Activated naive CD4-positive, alpha-beta T cell treated with anti-CD3 and anti-CD28 coated beads, Interleukin-2, amount 50 U/mL, for 24 hours (primary cell): ENCODE results near the gene SERPINA12.
"Not testable (repeated sequence)": the region's sequence is repeated elsewhere in the genome, so short reads cannot be mapped to it uniquely, and the experiment has no call there.

ENCODE experiments used
- H3K27ac Mint-ChIP-seq: one replicate; pipeline ENCODE4 v1.8.0; 2021; ENCODE audit warnings: mild to moderate bottlenecking, mixed read lengths
- H3K27me3 Mint-ChIP-seq: one replicate; pipeline ENCODE4 v1.8.0; 2021; ENCODE audit warnings: mixed read lengths
- H3K36me3 Mint-ChIP-seq: one replicate; pipeline ENCODE4 v1.8.0; 2021; ENCODE audit warnings: mixed read lengths
- H3K4me1 Mint-ChIP-seq: one replicate; pipeline ENCODE4 v1.8.0; 2021; ENCODE audit warnings: mixed read lengths
- H3K4me3 Mint-ChIP-seq: one replicate; pipeline ENCODE4 v1.8.0; 2021; ENCODE audit warnings: mild to moderate bottlenecking, mixed read lengths
- H3K9me3 Mint-ChIP-seq: one replicate; pipeline ENCODE4 v1.8.0; 2021; ENCODE audit warnings: mixed read lengths

Gene SERPINA12

GRCh38 chr14:94515856-94516255 is 6.6 kb upstream of the SERPINA12 start:
- no peak overlapping the region for H3K27ac Mint-ChIP-seq
- H3K4me3 Mint-ChIP-seq: no peak overlapping the region
- H3K4me1 Mint-ChIP-seq: no peaks in the 10 kb centered on the region
- no peaks in the 10 kb centered on the region for H3K9me3 Mint-ChIP-seq
- peaks cover 2% of the 10 kb centered on the region for H3K27me3 Mint-ChIP-seq
- H3K36me3 Mint-ChIP-seq: no peaks in the 10 kb centered on the region

GRCh38 chr14:94515426-94515825 is 6.2 kb upstream of the SERPINA12 start:
- Mint-ChIP-seq H3K9me3 (no peaks in the 10 kb centered on the region), H3K4me3 (no peak overlapping the region), H3K27ac (no peak overlapping the region), H3K27me3 (peaks cover 2% of the 10 kb centered on the region), H3K4me1 (no peaks in the 10 kb centered on the region), H3K36me3 (no peaks in the 10 kb centered on the region)

GRCh38 chr14:94514351-94514750 is 5.1 kb upstream of the SERPINA12 start:
- Mint-ChIP-seq H3K27me3 (peaks cover 2% of the 10 kb centered on the region), H3K9me3 (no peaks in the 10 kb centered on the region), H3K4me3 (no peak overlapping the region), H3K27ac (no peak overlapping the region), H3K4me1 (no peaks in the 10 kb centered on the region), H3K36me3 (no peaks in the 10 kb centered on the region)

- H3K36me3 Mint-ChIP-seq, H3K27ac Mint-ChIP-seq, H3K4me3 Mint-ChIP-seq, H3K27me3 Mint-ChIP-seq, H3K9me3 Mint-ChIP-seq, H3K4me1 Mint-ChIP-seq: not testable (repeated sequence)
Observed at GRCh38 chr14:94510481-94510880, 1.2 kb upstream of the SERPINA12 start.

GRCh38 chr14:94505641-94506040 is 3.6 kb downstream of the SERPINA12 start:
- Mint-ChIP-seq H3K4me3 (no peak overlapping the region), H3K9me3 (no peaks in the 10 kb centered on the region), H3K27ac (no peak overlapping the region), H3K27me3 (peaks cover 7% of the 10 kb centered on the region), H3K4me1 (no peaks in the 10 kb centered on the region), H3K36me3 (no peaks in the 10 kb centered on the region)

- Mint-ChIP-seq H3K9me3 (no peaks in the 10 kb centered on the region), H3K4me1 (no peaks in the 10 kb centered on the region)
Observed at GRCh38 chr14:94505206-94505605, 4.1 kb downstream of the SERPINA12 start.

GRCh38 chr14:94501588-94502516 is 7.4 kb downstream of the SERPINA12 start:
- no peaks in the 10 kb centered on the region for H3K9me3 Mint-ChIP-seq
- peaks cover 7% of the 10 kb centered on the region for H3K27me3 Mint-ChIP-seq
- H3K36me3 Mint-ChIP-seq: no peaks in the 10 kb centered on the region
- no peak overlapping the region for H3K27ac Mint-ChIP-seq
- no peaks in the 10 kb centered on the region for H3K4me1 Mint-ChIP-seq
- H3K4me3 Mint-ChIP-seq: no peak overlapping the region

More at GRCh38 chr14:94505206-94505605, 4.1 kb downstream of the SERPINA12 start:
- Mint-ChIP-seq H3K4me3 (no peak overlapping the region), H3K27ac (no peak overlapping the region), H3K36me3 (no peaks in the 10 kb centered on the region), H3K27me3 (peaks cover 7% of the 10 kb centered on the region)

GRCh38 chr14:94500264-94500663 is 9.0 kb downstream of the SERPINA12 start:
- H3K9me3 Mint-ChIP-seq: no peaks in the 10 kb centered on the region
- no peaks in the 10 kb centered on the region for H3K4me1 Mint-ChIP-seq
- H3K4me3 Mint-ChIP-seq: no peak overlapping the region
- no peak overlapping the region for H3K27ac Mint-ChIP-seq
- no peaks in the 10 kb centered on the region for H3K36me3 Mint-ChIP-seq
- H3K27me3 Mint-ChIP-seq: peaks cover 6% of the 10 kb centered on the region

- Mint-ChIP-seq H3K36me3 (no peaks in the 10 kb centered on the region), H3K4me1 (no peaks in the 10 kb centered on the region), H3K9me3 (no peaks in the 10 kb centered on the region), H3K27me3 (peaks cover 5% of the 10 kb centered on the region), H3K27ac (no peak overlapping the region), H3K4me3 (no peak overlapping the region)
Observed at GRCh38 chr14:94499673-94500072, 9.6 kb downstream of the SERPINA12 start.

- H3K36me3 Mint-ChIP-seq: no peaks in the 10 kb centered on the region
- H3K4me3 Mint-ChIP-seq: no peak overlapping the region
- H3K27ac Mint-ChIP-seq: no peak overlapping the region
- no peaks in the 10 kb centered on the region for H3K4me1 Mint-ChIP-seq
- H3K9me3 Mint-ChIP-seq: no peaks in the 10 kb centered on the region
- peaks cover 5% of the 10 kb centered on the region for H3K27me3 Mint-ChIP-seq
Observed at GRCh38 chr14:94498215-94498614, 11.1 kb downstream of the SERPINA12 start.

- Mint-ChIP-seq H3K9me3 (no peaks in the 10 kb centered on the region), H3K27me3 (peaks cover 2% of the 10 kb centered on the region), H3K4me1 (no peaks in the 10 kb centered on the region), H3K36me3 (no peaks in the 10 kb centered on the region), H3K4me3 (no peak overlapping the region), H3K27ac (no peak overlapping the region)
Observed at GRCh38 chr14:94494085-94494484, 15.2 kb downstream of the SERPINA12 start.

- H3K4me1 Mint-ChIP-seq: no peaks in the 10 kb centered on the region
- H3K9me3 Mint-ChIP-seq: no peaks in the 10 kb centered on the region
- no peak overlapping the region for H3K4me3 Mint-ChIP-seq
- H3K27me3 Mint-ChIP-seq: peaks cover 7% of the 10 kb centered on the region
- H3K27ac Mint-ChIP-seq: no peak overlapping the region
- H3K36me3 Mint-ChIP-seq: no peaks in the 10 kb centered on the region
Observed at GRCh38 chr14:94491511-94491910, 17.8 kb downstream of the SERPINA12 start.

GRCh38 chr14:94489336-94489735 is 19.9 kb downstream of the SERPINA12 start:
- no peaks in the 10 kb centered on the region for H3K4me1 Mint-ChIP-seq
- H3K9me3 Mint-ChIP-seq: no peaks in the 10 kb centered on the region
- H3K27ac Mint-ChIP-seq: no peak overlapping the region
- H3K4me3 Mint-ChIP-seq: no peak overlapping the region
- no peaks in the 10 kb centered on the region for H3K36me3 Mint-ChIP-seq
- peaks cover 13% of the 10 kb centered on the region for H3K27me3 Mint-ChIP-seq

GRCh38 chr14:94486883-94487282 is 22.4 kb downstream of the SERPINA12 start:
- no peaks in the 10 kb centered on the region for H3K4me1 Mint-ChIP-seq
- peaks cover 13% of the 10 kb centered on the region for H3K27me3 Mint-ChIP-seq
- H3K36me3 Mint-ChIP-seq: no peaks in the 10 kb centered on the region
- H3K27ac Mint-ChIP-seq: no peak overlapping the region
- H3K9me3 Mint-ChIP-seq: no peaks in the 10 kb centered on the region
- no peak overlapping the region for H3K4me3 Mint-ChIP-seq

GRCh38 chr14:94485944-94486841 is 23.1 kb downstream of the SERPINA12 start:
- peaks cover 13% of the 10 kb centered on the region for H3K27me3 Mint-ChIP-seq
- H3K9me3 Mint-ChIP-seq: no peaks in the 10 kb centered on the region
- no peak overlapping the region for H3K4me3 Mint-ChIP-seq
- no peaks in the 10 kb centered on the region for H3K36me3 Mint-ChIP-seq
- H3K4me1 Mint-ChIP-seq: no peaks in the 10 kb centered on the region
- no peak overlapping the region for H3K27ac Mint-ChIP-seq

- Mint-ChIP-seq H3K4me1 (no peaks in the 10 kb centered on the region), H3K36me3 (no peaks in the 10 kb centered on the region), H3K27ac (no peak overlapping the region), H3K27me3 (peaks cover 13% of the 10 kb centered on the region), H3K4me3 (no peak overlapping the region), H3K9me3 (no peaks in the 10 kb centered on the region)
Observed at GRCh38 chr14:94484481-94484880, 24.8 kb downstream of the SERPINA12 start.
